ENCODE results near the gene BCL6. TPM values are rescaled to one million over a fixed set of nuclear protein-coding genes. Genes with fewer than 3 reads are reported as not detected.

BCL6 gene
- total and polyA plus RNA-seq, 2 of the 8 experiments (the other 6 are each of a cell fraction or from before 2014, with no cell fraction given), result 5.7 to 10.4 TPM

- Histone ChIP-seq H3K4me2 (ENCODE audit: insufficient read depth in 1 of 2, low read depth in 2 of 2, low read length in 2 of 2) (no peak overlapping the region), H3K79me2 (ENCODE audit: control insufficient read depth in 1 of 2, insufficient read depth in 2 of 2, low read length in 2 of 2) (no peaks in the 10 kb centered on the region), H3K18ac (ENCODE audit: extremely low read depth, low read length) (no peak overlapping the region), H2BK15ac (ENCODE audit: low read length) (no peak overlapping the region), H3K9ac (replicated peaks in 1 of 4; ENCODE audit: extremely low read depth in 1 of 4, low read depth in 3 of 4, low read length in 3 of 4) (no peak overlapping the region), H3K4me3 (ENCODE audit: extremely low read depth in 1 of 4, insufficient read depth in 2 of 4, low read depth in 3 of 4, low read length in 4 of 4) (no peak overlapping the region), H3K4me1 (replicated peaks in 1 of 4; ENCODE audit: control insufficient read depth in 3 of 4, insufficient read depth in 4 of 4, low read length in 3 of 4) (no peaks in the 10 kb centered on the region), H3K79me1 (ENCODE audit: low read depth, low read length) (no peaks in the 10 kb centered on the region), H4K5ac (ENCODE audit: insufficient read length, low read depth, low read length) (no peak overlapping the region), H2BK20ac (ENCODE audit: low read length) (no peak overlapping the region), H3K23ac (ENCODE audit: insufficient read length) (no peak overlapping the region), H2BK5ac (ENCODE audit: low read depth, low read length) (no peak overlapping the region), H2BK12ac (ENCODE audit: low read depth, low read length) (no peak overlapping the region), H3K23me2 (ENCODE audit: low read depth, low read length) (0 out of 2 replicates have a peak, but pooled peaks cover 2% of the 10 kb centered on the region), H3K56ac (replicated peaks; ENCODE audit: insufficient read length, low read depth, low read length) (no peak overlapping the region), H3K9me3 (ENCODE audit: insufficient read depth in 2 of 2, low read depth in 1 of 2, low read length in 1 of 2) (no peaks in the 10 kb centered on the region; a peak in 1 of 4 replicates), H4K20me1 (replicated peaks in 1 of 2; ENCODE audit: control insufficient read depth in 1 of 2, insufficient read depth in 2 of 2, low read length in 2 of 2) (no peaks in the 10 kb centered on the region), H3K14ac (ENCODE audit: insufficient read length) (no peak overlapping the region), H2AK5ac (ENCODE audit: low read depth, low read length) (no peak overlapping the region), H3K36me3 (ENCODE audit: control insufficient read depth in 2 of 4, insufficient read depth in 4 of 4, low read length in 3 of 4) (no peaks in the 10 kb centered on the region), H2BK120ac (replicated peaks; ENCODE audit: low read depth, low read length) (no peak overlapping the region), H3K27me3 (replicated peaks in 1 of 4; ENCODE audit: control insufficient read depth in 3 of 4, extremely low read depth in 1 of 4, insufficient read depth in 3 of 4, low read length in 3 of 4) (no peaks in the 10 kb centered on the region), H4K8ac (ENCODE audit: extremely low read depth, insufficient read depth, low read length) (no peak overlapping the region), H3K27ac (ENCODE audit: low read depth, low read length) (no peak overlapping the region), H3K4ac (replicated peaks; ENCODE audit: insufficient read length, low read depth, low read length) (no peak overlapping the region), H4K91ac (replicated peaks; ENCODE audit: insufficient read length, low read length) (no peak overlapping the region), H2AFZ (ENCODE audit: low read length) (no peak overlapping the region)
- no peak for FAIRE-seq
- ChIA-PET POLR2A (ENCODE audit: partially characterized antibody) (interaction anchor here (2.0 kb wide), 1 partner anchor 390 kb away, joined by 5 read pairs; no protein-coding TSS in a partner anchor), CTCF (ENCODE audit: partially characterized antibody) (interaction anchor here (0.6 to 23.0 kb wide), 13 partner anchors 9 to 910 kb away, joined by 3 to 280 read pairs (median 5); no protein-coding TSS in a partner anchor)
- TF ChIP-seq, protein P1, sequence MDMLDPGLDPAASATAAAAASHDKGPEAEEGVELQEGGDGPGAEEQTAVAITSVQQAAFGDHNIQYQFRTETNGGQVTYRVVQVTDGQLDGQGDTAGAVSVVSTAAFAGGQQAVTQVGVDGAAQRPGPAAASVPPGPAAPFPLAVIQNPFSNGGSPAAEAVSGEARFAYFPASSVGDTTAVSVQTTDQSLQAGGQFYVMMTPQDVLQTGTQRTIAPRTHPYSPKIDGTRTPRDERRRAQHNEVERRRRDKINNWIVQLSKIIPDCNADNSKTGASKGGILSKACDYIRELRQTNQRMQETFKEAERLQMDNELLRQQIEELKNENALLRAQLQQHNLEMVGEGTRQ (IDR thresholded peaks at IDR 0.05; ENCODE audit: low read length), result no peak
- TF ChIP-seq PHF8 (conservative IDR thresholded peaks at IDR 0.05; ENCODE audit: low read depth, low read length) (no peak), TAF1 (IDR thresholded peaks at IDR 0.05; ENCODE audit: low read depth, low read length) (no peak), SP4 (IDR thresholded peaks at IDR 0.05; ENCODE audit: low read length) (no peak), BCL11A (IDR thresholded peaks at IDR 0.05; ENCODE audit: low read depth in 2 of 2, low read length in 2 of 2) (no peak), HDAC6 (IDR thresholded peaks at IDR 0.05; ENCODE audit: low read depth, low read length) (no peak), RAD21 (IDR thresholded peaks at IDR 0.05 in 1 of 2, conservative IDR thresholded peaks at IDR 0.05 in 1 of 2; ENCODE audit: low read depth in 2 of 2, low read length in 2 of 2) (peak; percentile 27 to 43)
- TF ChIP-seq, protein P2, sequence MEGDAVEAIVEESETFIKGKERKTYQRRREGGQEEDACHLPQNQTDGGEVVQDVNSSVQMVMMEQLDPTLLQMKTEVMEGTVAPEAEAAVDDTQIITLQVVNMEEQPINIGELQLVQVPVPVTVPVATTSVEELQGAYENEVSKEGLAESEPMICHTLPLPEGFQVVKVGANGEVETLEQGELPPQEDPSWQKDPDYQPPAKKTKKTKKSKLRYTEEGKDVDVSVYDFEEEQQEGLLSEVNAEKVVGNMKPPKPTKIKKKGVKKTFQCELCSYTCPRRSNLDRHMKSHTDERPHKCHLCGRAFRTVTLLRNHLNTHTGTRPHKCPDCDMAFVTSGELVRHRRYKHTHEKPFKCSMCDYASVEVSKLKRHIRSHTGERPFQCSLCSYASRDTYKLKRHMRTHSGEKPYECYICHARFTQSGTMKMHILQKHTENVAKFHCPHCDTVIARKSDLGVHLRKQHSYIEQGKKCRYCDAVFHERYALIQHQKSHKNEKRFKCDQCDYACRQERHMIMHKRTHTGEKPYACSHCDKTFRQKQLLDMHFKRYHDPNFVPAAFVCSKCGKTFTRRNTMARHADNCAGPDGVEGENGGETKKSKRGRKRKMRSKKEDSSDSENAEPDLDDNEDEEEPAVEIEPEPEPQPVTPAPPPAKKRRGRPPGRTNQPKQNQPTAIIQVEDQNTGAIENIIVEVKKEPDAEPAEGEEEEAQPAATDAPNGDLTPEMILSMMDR (IDR thresholded peaks at IDR 0.05; ENCODE audit: control extremely low read depth in 1 of 3, insufficient read depth in 1 of 3, low read depth in 1 of 3, low read length in 3 of 3), result peak; percentile 21 to 57 (median 51)
- DNase-seq (ENCODE audit: low read depth in 1 of 2, low spot score in 2 of 2), result no peak
- 63% methylated on average over 4 of the region's 4 CpGs; no CpG with 5 or more reads in 1 of the 2 experiments for WGBS, 2 experiments (ENCODE audit: extremely low coverage in 1 of 2, insufficient coverage in 1 of 2, insufficient read length in 1 of 2, insufficient replicate concordance in 2 of 2, low coverage in 1 of 2, low lambda C conversion rate in 2 of 2, missing lambda C conversion rate in 1 of 2)
These were observed 36.1 kb downstream of the BCL6 start for GRCh38 chr3:187709155-187709554.
